Activated T-cell treated with anti-CD3 and anti-CD28 coated beads, Interleukin-2, amount 50 U/mL, for 4 hours (primary cell): Measurements from ENCODE around the gene ID1. TPM values are rescaled to one million over a fixed set of nuclear protein-coding genes. Genes with fewer than 3 reads are reported as not detected.

Source experiments
- ATAC-seq, 2 donors: fragments of 200-7000 bp; cut with Tn5 transposase; one replicate each; pipeline ENCODE4 v1.10.0; 2021
- DNase-seq: peaks from one replicate; pipeline ENCODE4 v3.0.0-alpha.2; 2020
- H3K27me3 Mint-ChIP-seq: one replicate; pipeline ENCODE4 v1.8.0; 2021; ENCODE audit warnings: low read depth, mixed read lengths
- H3K36me3 Mint-ChIP-seq: one replicate; pipeline ENCODE4 v1.8.0; 2022; ENCODE audit warnings: mixed read lengths; ENCODE audit not compliant: insufficient read depth
- H3K4me1 Mint-ChIP-seq: one replicate; pipeline ENCODE4 v1.8.0; 2021; ENCODE audit warnings: low read depth, mixed read lengths
- H3K4me3 Mint-ChIP-seq: one replicate; pipeline ENCODE4 v1.8.0; 2021; ENCODE audit warnings: mild to moderate bottlenecking, moderate library complexity, mixed read lengths
- H3K9me3 Mint-ChIP-seq: one replicate; pipeline ENCODE4 v1.8.0; 2021; ENCODE audit warnings: mixed read lengths
- total RNA-seq, 3 donors: library from RNA; stranded (reverse); gene quantifications; one replicate each; pipeline ENCODE4 v1.2.1, GENCODE V29; 2021

The ID1 gene
- total RNA-seq, 3 donors from 2014 or later = 1.4 to 1.6 (median 1.5) TPM

DNA sequence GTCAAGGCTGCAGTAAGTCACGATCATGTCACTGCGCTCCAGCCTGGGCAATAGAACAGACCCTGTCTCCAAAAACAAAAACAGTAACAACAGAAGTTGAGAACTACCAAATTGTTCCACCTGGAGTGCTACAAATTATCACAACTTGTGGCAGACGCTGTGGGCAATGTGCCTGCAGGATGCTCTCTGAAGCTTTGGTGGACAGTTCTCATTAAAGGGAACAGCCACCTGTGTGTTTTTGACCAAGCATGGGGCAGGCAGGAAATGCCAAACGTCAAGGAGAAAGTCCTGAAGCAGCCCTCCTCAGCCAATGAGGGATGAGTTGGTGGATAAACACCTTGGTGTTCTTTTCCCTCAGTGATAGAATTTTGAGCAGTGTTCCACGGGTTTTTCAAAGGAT, 48.5 kb downstream of the ID1 start:
- no peaks in the 10 kb centered on the region for H3K4me1 Mint-ChIP-seq
- no peaks in the 10 kb centered on the region for H3K9me3 Mint-ChIP-seq
- no peak overlapping the region for H3K4me3 Mint-ChIP-seq
- no peak for DNase-seq
- no peaks in the 10 kb centered on the region for H3K36me3 Mint-ChIP-seq
- ATAC-seq = no peak
- H3K27me3 Mint-ChIP-seq = no peaks in the 10 kb centered on the region

DNA sequence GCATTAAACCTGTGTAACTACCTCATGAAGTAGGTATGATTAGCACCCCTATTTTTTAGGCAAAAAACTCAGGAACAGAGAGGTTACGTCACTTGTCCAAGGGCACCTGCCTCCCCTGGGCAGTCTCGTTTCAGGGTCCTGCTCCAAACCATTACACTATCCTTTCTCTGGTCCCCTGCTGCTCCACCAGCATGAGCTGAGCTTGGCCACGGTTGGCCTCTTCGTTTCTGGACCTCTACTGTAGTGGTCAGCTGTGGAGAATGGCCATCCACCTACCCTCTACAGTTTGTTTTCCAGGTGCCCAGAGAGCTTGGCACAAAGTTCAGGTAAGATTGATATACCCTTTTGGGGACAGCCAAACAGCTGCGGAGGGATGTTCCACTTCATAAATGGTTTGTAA, 49.4 kb downstream of the ID1 start:
- no peaks in the 10 kb centered on the region for H3K4me1 Mint-ChIP-seq
- no peaks in the 10 kb centered on the region for H3K9me3 Mint-ChIP-seq
- no peaks in the 10 kb centered on the region for H3K36me3 Mint-ChIP-seq
- no peak overlapping the region for H3K4me3 Mint-ChIP-seq
- ATAC-seq (no peak), DNase-seq (no peak)
- no peaks in the 10 kb centered on the region for H3K27me3 Mint-ChIP-seq

Other genes starting within 250 kb of the ID1 start
- not detected for gene DEFB118, start 236.7 kb upstream of the ID1 start, total RNA-seq
- gene DEFB119, start 214.7 kb upstream of the ID1 start, total RNA-seq = not detected
- gene DEFB121, start 199.1 kb upstream of the ID1 start, total RNA-seq = not detected
- not detected for gene DEFB123, start 164.7 kb upstream of the ID1 start, total RNA-seq
- gene DEFB124, start 130.2 kb upstream of the ID1 start, total RNA-seq = not detected
- gene REM1, start 130.0 kb upstream of the ID1 start, total RNA-seq = not detected
- gene HM13, start 90.8 kb upstream of the ID1 start, total RNA-seq = 100 to 1,000 TPM; 191 to 210 (median 195) TPM
- gene COX4I2, start 32.6 kb downstream of the ID1 start, total RNA-seq = not detected
- gene BCL2L1, start 117.6 kb downstream of the ID1 start, total RNA-seq = 100 to 1,000 TPM; 237 to 274 (median 248) TPM
- 1 to 10 TPM; 8.0 to 9.9 (median 9.3) TPM for gene TPX2, start 134.0 kb downstream of the ID1 start, total RNA-seq
- under 1 TPM in 2 of 3 donors, not detected in 1; 0.10 to 0.11 TPM for gene MYLK2, start 214.1 kb downstream of the ID1 start, total RNA-seq
- not detected for gene FOXS1, start 240.3 kb downstream of the ID1 start, total RNA-seq